HG02943 (cell line): Measurements from ENCODE around the gene RNASET2.
"Not testable (repeated sequence)": the region's sequence is repeated elsewhere in the genome, so short reads cannot be mapped to it uniquely, and the experiment has no call there.

Experiments used
- ATAC-seq: cut with Tn5 transposase; IDR thresholded peaks from one replicate; pipeline ENCODE4 v1.9.1; 2021; ENCODE audit warnings: mild to moderate bottlenecking, low read depth, moderate library complexity; ENCODE audit not compliant: unreplicated experiment

The RNASET2 gene

DNA sequence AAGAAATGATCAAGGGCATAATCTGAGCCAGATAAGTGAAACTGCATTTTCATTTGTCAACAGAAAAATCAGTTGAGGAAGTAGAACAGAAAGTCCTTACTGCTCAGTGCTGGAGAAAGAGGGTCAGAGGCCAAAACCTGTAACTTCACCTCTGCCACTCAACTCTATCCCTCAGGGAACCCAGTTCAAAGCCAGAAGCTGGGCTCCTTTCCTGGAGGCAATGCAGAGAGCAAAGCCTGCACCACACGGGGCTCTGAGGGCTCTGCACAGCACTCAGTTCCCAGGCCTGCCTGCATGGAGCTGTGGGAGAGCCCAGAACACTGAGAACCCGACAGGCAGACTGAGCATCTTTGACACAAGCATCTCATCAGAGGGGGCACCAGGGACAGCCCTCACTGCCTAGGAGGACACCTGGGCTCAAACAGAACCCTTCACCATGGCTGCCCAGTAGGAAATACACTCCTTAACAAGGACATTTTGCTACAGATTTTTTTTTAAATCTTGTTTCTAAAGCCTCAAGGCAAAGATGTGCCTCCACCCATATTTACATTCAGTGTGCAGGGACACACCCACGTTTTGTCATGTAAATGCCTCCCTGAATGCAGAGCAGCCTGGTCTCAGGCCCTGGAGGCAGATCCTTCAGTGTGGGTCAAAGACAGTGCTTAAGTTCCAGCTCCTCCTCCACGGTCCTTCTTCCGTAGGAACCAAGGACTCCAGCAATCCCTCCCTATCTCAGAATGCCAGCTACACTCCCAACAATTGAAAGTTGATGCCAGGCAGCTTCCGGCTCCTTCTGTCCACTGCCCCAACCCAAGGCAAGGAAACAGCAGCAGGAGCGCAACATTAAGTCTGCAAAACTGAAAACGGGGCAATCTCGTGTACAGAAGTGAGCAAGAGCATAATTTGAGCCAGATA is 6.6 kb downstream of the RNASET2 start:
- no peak for ATAC-seq

DNA sequence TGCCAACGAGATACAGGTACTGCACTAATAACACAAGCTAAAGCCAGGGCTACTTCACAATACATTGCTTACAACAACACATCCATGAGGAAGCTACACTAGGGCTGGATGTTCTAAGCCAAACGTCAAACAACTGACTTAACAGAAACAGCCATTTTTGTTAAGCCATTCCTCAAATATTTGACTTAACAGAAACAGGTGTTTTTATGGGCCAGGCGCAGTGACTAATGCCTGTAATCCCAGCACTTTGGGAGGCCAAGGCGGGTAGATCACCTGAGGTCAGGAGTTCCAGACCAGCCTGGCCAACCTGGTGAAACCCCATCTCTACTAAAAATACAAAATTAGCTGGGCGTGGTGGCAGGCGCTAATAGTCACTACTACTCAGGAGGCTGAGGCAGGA is 7.6 kb downstream of the RNASET2 start:
- not testable (repeated sequence) for ATAC-seq

DNA sequence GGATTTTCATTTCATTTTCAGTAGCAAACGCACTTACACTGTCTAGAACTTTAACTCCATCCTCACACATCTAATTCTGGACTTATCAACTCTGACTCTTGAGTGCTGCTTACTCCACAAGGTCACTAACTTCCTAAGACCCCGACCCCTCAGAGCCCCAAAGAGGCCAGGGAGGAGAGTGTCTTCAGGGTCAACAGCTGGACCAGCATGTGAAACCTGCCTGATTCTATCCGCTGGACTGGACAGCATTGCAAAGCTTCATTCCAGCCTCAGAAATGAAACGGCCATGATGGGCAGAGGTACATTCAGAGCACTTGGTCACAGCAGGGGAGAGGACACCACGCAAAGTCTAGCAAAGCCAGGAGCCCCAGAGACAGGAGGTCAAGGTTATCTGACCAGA is 9.1 kb downstream of the RNASET2 start:
- ATAC-seq = no peak

DNA sequence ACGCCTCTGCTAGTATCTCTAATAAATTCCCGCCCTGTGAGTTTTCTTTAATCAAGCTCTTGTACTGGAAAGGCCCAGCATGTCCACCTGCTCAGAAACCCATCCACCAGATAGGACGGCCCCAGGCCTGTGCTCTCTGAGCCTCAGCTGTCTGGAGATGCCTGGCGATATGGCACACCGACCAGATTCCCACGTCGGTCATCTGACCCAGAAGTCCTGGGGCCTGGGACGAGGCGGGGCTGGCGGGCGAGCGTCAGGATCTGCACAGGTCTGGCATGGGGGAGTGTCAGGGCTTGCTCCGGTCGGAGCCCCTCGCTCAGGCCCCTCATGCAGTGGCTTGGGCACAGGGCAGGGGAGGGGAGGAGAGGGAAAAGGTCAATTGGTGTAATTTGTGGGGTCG is 10.2 kb downstream of the RNASET2 start:
- ATAC-seq = no peak

DNA sequence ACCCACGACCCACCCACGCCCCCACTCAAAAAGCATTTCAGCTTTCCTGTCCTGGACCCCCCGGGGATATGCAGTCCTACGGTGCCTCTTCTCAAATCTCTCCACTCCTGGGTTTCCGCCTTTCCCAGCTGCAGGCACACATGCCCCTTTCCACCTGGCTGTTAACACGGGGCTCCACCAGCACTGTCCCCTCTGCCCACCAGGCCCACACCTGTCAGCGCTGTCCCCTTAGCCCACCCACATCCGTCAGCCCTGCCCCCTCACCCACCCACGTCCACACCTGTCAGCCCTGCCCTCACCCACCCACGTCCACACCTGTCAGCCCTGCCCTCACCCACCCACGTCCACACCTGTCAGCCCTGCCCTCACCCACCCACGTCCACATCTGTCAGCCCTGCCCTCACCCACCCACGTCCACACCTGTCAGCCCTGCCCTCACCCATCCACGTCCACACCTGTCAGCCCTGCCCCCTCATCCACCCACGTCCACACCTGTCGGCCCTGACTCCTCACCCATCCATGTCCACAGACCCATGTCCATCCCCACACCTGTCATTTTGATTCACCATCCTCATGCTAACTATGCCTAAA is 11.6 kb downstream of the RNASET2 start:
- no peak for ATAC-seq

DNA sequence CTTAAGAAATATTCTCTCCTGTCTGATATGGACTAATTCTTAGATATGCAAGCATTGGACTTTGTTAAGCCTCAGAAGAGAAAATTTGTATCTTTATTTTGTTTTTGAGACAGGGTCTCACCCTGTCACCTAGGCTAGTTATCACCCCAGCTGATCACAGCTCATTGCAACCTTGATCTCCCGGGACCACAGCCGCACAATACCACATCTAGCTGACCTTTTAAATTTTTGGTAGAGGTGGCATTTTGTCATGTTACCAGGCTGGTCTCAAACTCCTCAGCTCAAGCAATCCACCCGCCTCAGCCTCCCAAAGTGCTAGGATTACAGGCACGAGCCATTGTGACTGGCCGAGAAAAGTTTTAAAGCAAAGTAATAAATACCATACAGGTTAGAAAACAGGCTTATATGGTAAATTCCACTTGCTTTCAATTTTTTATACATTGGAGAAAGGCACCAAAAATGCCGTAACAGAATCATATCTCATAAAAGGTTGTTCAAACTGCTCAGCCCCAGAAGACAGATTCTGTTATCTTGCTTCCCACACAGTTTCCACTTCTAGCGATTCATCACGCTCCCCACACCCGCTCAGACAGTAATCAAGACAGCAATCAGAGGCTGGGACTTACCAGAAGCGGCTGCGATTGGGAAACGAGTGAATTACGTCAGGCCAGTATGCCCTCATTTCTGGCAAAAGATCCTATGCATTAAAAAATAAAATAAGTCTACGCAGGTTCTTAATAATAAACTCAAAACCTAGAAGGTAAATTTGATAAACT is 13.8 kb downstream of the RNASET2 start:
- no peak for ATAC-seq

DNA sequence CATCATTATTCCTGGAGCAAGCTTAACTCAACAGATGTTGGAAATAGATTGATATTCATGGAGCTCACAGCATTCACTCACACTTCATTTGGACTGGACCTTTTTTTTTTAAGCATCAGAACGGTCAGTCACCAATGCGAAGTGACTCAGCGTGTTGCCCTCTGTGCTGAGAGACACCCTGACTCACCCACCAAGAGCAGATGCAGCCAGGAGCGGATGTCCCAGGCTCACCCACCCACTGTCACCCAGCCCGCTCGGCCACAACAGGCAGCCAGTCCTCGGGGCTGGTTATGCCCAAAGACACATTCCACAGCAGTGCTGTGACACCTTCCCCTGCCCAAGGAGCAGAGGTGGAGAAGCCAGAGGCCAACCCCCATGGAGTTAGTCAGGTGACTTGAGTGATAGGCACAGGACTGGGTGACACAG is 15.7 kb downstream of the RNASET2 start:
- ATAC-seq = no peak

DNA sequence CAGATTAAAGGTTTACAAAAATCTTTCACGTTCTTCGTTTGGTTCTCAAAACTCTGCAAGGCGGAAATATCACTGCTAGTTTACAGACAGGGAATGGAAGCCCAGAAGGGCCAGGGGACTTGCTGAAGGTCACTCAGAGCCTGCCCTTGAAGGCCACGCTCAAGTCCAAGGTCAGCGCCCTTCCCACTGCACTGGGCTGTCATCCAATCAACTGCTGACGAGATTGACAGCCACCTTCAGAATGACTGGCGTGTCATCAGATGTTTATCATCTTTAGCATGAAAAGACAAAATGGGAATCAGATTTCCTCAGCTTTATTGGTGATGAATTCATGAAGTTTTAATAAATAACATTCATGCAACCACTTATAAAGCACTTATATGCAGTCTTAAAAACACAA is 16.5 kb downstream of the RNASET2 start:
- ATAC-seq = no peak

DNA sequence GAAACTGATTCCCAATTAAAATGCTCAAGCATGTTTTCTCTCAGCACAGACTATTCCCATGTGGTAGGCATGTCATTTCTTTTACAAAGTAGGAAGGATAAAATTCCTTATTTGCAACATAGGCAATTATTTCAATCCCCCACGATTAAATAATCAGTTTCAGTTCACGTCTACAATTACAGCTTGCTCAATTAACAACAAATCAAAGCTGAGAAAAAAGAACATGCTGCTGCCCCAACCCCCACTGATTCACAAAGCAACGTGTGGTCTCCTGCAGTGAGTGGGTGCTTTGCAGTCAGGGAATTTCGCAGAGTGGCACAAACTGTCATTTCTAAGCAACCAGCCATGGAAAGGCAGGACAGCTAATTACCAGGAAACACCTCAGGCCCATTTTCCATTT is 17.0 kb downstream of the RNASET2 start:
- no peak for ATAC-seq

DNA sequence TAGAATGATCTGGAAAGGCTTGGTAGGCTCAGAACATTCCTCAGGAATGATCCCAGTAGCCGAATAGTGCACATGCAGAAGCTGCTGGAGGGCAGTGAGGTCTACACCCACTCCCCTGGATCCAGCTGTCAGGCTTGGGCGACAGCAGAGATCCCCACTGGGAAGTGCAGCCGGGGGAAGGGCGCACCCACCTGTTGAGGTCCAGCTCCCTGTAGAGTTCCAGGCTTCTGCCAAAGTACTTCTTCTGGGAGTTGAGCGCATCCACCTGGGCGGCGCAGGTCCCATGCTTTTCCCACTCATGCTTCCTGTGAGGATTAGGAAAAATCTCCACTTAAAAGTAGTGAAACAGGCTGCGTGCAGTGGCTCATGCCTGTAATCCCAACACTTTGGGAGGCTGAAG is 17.6 kb downstream of the RNASET2 start:
- ATAC-seq = no peak

DNA sequence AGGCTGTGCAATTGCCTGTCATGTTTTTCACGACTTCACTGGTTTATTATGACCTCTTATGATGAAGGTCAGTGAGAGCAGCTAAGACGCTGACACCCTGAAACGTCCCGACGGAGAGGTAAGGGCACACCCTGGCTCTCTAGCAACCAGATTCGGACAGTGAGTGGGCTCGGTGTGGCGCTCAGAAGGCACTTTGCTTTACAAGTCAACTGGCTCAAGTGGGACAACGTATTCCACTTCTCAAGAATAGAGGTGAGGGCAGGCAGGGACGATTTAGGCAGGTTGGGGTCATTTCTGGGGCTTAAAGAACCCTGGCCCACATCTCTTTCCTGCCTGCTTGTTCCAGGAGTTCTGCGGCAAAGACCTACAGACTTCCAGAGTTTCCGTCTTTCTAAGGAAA is 18.2 kb downstream of the RNASET2 start:
- ATAC-seq = no peak

DNA sequence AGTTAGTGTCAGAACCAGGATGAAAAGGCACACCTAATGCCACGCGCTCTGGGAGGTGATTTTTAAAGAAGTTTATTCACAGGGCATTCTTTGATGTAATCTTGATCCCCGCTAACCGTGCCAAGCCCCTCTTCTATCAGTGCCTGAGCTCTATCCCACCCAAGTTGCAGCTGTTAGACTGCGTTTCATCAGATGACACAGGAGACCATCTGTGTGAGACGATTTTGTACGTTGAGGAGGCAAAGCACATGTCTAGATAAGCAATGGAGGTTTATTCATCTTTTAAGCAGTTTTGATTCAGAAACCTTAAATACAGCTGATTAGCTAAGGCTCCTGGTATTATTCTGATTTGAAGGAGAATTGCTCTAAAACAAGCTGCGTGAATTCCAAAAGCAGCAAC is 18.6 kb downstream of the RNASET2 start:
- ATAC-seq = no peak

DNA sequence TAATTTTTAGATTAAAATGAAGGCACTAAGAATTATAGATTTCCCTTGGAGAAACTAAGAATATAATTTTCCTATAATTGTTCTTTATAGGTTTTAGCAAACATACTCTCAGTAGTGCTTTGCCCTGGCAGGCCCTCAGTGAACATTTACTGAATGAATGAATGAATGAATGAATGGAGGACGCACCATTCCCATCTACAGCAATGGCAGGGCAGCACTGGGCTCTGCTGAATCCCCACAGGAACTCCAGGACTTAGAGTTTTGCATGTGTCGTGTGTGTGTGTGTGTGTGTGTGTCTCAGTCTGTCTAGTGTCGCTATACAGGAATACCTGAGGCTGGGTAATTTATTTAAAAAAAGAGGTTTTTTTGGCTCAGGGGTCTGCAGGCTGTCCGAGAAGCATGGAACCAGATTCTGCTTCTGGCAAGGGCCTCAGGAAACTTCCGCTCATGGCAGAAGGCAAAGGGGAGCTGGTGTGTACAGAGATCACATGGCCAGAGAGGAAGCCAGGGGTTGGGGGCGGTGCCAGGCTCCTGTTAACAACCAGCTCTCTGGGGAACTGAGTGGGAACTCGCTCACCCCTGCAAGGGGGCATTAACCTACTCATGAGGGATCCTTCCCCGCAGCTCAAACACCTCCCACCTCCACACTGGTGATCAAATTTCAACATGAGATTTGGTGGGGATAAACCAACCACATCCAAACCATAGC is 20.1 kb downstream of the RNASET2 start:
- ATAC-seq = no peak

DNA sequence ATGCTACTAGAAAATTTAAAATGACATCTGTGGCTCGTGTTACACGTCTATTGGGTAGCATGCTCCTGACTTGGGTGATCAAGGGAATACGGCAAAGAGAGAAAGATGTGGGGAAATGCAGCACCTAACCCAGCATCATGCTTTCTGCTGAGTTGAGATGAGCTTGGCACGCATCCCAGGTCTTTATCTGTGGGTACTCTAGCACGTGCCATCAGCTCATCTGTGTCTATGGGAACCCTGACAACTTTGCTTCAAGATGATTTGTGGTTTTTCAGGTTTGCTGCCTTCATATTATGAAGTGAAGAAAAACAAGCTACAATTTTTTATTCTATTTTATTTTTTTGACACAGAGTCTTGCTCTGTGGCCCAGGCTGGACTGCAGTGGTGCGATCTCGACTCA is 21.0 kb downstream of the RNASET2 start:
- ATAC-seq = no peak

DNA sequence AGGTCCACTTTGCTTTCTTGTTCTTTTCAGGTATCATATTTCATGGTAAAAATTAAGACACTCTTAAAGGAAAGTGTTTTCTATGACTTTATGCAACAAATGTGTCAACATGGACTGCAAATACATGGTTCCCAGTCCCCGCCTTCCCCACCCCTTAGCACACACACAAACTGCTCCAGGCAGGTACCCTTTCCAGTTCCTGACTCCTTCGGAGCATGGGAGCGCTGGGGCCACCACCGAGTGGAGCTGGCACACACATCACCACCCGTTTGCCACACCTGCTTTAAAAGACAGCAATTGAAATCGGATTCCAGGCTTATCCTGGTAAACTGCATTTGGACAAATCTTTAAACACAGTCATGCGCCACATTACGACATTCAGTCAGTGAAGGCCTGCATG is 22.2 kb downstream of the RNASET2 start:
- ATAC-seq = no peak

DNA sequence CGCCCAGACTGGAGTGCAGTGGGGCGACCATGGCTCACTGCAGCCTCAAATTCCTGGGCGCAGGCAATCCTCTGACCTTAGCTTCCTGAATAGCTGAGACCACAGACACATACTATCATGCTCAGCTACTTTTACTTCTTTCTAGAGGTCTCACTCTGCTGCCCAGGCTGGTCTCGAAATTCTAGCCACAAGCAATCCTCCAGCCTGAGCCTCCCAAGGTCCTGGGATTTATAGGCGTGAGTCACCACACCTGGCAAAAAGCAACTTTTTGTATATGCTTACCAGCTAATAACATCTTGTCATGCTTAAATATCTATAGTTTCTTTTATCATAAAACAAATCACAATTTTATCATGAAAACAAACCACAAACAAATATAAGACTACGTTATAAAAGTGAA is 23.0 kb downstream of the RNASET2 start:
- ATAC-seq = no peak

DNA sequence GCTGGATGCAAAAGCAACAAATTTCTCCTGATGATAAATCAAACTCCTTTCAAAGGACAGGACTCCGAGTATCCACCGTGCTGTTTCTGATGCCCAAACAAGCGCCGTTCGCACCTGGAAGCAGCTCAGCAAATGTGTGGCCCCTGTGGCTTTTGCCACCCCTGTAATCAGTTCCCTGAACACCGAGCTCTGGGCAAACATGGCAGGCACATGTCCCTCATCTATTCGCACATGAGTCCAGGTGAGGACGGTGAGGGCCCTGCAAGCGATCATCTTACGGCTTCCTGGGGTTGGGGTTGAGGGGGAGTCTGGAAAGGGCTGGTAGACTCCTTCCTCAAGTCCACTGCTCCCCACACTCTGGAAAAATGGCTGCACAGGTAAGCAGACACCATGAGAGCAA is 23.7 kb downstream of the RNASET2 start:
- no peak for ATAC-seq

DNA sequence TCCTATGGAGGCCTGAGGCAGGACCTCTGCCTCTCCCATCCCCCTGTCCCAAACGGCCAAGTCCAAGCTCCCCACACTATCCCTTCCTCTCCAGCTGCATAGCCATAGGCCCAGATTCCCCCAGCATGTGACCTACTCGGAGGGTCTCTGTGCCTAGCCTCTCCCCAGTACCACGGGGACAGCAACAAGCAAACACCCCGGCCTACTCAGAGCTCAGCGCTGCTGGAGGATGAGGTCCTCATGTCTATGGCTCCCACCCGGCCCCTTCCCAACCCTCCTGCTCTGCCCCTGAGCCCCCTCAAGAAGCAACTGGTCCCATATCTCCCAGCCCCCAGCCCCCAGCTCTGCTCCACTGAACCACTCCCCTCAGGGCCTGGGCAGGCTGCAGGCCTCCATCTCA is 24.2 kb downstream of the RNASET2 start:
- ATAC-seq = no peak

DNA sequence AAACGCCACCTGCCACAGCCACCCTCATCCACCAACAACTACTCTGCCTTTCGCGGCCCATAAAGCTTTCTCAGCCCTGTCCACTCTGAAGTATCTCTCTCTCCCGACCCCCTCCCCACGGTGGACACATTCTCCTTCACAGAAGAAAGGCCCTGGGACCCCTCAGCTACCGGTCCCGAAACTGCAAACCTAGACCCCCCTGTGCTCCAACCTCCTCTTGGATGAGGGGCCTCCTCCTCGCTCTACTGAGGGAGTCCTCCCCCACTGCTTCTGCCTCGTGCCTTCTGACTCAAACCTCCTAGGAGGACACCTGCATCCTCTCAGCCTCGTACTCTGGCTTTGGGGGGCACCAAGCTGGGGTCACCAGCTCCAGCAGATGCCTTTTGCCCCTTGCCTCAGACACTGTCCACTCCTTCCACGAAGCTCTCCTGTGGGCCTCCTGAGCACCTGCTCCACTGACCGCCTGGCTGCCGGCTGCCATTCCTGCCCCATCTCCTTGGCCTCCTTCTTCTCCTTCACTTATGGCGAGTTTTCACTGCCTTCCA is 24.9 kb downstream of the RNASET2 start:
- no peak for ATAC-seq

DNA sequence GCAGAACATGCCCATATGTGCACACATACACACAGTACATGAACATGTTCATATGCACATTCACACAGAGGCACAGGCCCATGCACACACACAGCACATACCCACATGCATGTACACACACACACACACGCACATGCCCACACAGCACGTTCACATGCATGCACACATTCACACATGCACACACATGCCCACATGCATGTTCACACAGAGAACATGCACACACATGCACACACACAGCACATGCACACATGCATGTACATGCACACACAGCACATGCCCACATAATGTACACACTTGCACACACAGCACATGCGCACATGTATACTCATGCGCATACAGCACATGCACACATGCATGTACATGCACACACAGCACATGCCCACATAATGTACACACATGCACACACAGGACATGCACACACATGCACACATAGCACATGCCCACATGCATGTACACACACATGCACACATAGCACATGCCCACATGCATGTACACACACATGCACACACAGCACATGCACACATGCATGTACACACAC is 25.9 kb downstream of the RNASET2 start:
- no peak for ATAC-seq
